Activated CD4-positive, alpha-beta T cell treated with anti-CD3 and anti-CD28 coated beads, Interleukin-2, Interleukin-4, amounts not matched to agents 100 ng/mL and 50 ng/mL, durations not matched to agents 16 hours and 8 hours (primary cell): ENCODE data around the gene RAD9B.
"Not testable (repeated sequence)": the region's sequence is repeated elsewhere in the genome, so short reads cannot be mapped to it uniquely, and the experiment has no call there.

Experiments
- DNase-seq: peaks from one replicate; pipeline ENCODE4 v3.0.0-alpha.2; 2020; ENCODE audit warnings: low spot score

RAD9B gene

GRCh38 chr12:110501752-110502738, at the start of gene RAD9B, which contains the start of gene VPS29:
Gene RAD9B (plus strand): TSS chr12:110502331. CDS start chr12:110502338, 7 bp downstream.
Gene VPS29 (minus strand): TSS chr12:110502111. CDS start chr12:110502051, 60 bp downstream.
- peak; percentile 99 for DNase-seq

- DNase-seq: no peak
Measured at GRCh38 chr12:110453569-110454296, 48.4 kb upstream of the RAD9B start.

GRCh38 chr12:110458756-110459155, 43.4 kb upstream of the RAD9B start:
- DNase-seq: no peak

- DNase-seq: not testable (repeated sequence)
Measured at GRCh38 chr12:110461189-110461588, 40.9 kb upstream of the RAD9B start.

GRCh38 chr12:110465024-110465423, 37.1 kb upstream of the RAD9B start:
- DNase-seq: no peak

- DNase-seq: not testable (repeated sequence)
Measured at GRCh38 chr12:110465765-110466164, 36.4 kb upstream of the RAD9B start.

- no peak for DNase-seq
Measured at GRCh38 chr12:110466791-110467190, 35.3 kb upstream of the RAD9B start.

- DNase-seq: no peak
Measured at GRCh38 chr12:110467847-110468213, 34.3 kb upstream of the RAD9B start.

GRCh38 chr12:110468214-110469048, 33.7 kb upstream of the RAD9B start, which contains the start of the genes FAM216A and GPN3:
Gene FAM216A (plus strand): TSS chr12:110468845. CDS start chr12:110468876, 31 bp downstream.
Gene GPN3 (minus strand): TSS chr12:110468257. CDS start chr12:110468203, 54 bp downstream.
- peak; percentile 98 for DNase-seq

GRCh38 chr12:110475426-110475825, 26.7 kb upstream of the RAD9B start:
- no peak for DNase-seq

- DNase-seq: no peak
Measured at GRCh38 chr12:110498984-110499706, 3.0 kb upstream of the RAD9B start.

- DNase-seq: peak; percentile 46
Measured at GRCh38 chr12:110501399-110501751, 756 bp upstream of the RAD9B start.

- DNase-seq: no peak
Measured at GRCh38 chr12:110503432-110503831, 1.3 kb downstream of the RAD9B start.

GRCh38 chr12:110505332-110505731, 3.2 kb downstream of the RAD9B start:
- no peak for DNase-seq

GRCh38 chr12:110508071-110508586, 6.0 kb downstream of the RAD9B start:
- no peak for DNase-seq

- no peak for DNase-seq
Measured at GRCh38 chr12:110513842-110514241, 11.7 kb downstream of the RAD9B start.

GRCh38 chr12:110514363-110514762, 12.2 kb downstream of the RAD9B start:
- DNase-seq: no peak

GRCh38 chr12:110516995-110517394, 14.9 kb downstream of the RAD9B start:
- DNase-seq: no peak

- not testable (repeated sequence) for DNase-seq
Measured at GRCh38 chr12:110518014-110518413, 15.9 kb downstream of the RAD9B start.

- peak; percentile 44 for DNase-seq
Measured at GRCh38 chr12:110520876-110521712, 19.0 kb downstream of the RAD9B start.
